ENCODE results near the gene MECR.
A peak's percentile ranks its signal among the peaks of the same experiment; 100 is the strongest.

MECR gene

GRCh38 chr1:29253180-29253579, 22.4 kb upstream of the MECR start:
- Histone ChIP-seq H3K4me3 (ENCODE audit: low read depth, low read length) (no peak overlapping the region), H3K9ac (ENCODE audit: low read depth, low read length) (no peak overlapping the region), H3K9me3 (ENCODE audit: control insufficient read depth, insufficient read depth, low read length) (no peaks in the 10 kb centered on the region), H3K4me1 (ENCODE audit: control insufficient read depth, insufficient read depth, low read length) (peaks cover 45% of the 10 kb centered on the region), H3K27ac (ENCODE audit: low read depth, low read length) (no peak overlapping the region), H3K36me3 (ENCODE audit: control insufficient read depth, insufficient read depth, low read length) (no peaks in the 10 kb centered on the region), H3K27me3 (ENCODE audit: control insufficient read depth, insufficient read depth, low read length) (peaks cover 2% of the 10 kb centered on the region; the same call in 1 of the 2 replicates)

GRCh38 chr1:29251164-29252124, 20.7 kb upstream of the MECR start:
- H3K4me1 ChIP-seq (ENCODE audit: control insufficient read depth, insufficient read depth, low read length), result peaks cover 31% of the 10 kb centered on the region
- H3K27ac ChIP-seq (ENCODE audit: low read depth, low read length), result no peak overlapping the region
- H3K27me3 ChIP-seq (ENCODE audit: control insufficient read depth, insufficient read depth, low read length), result no peaks in the 10 kb centered on the region
- no peak overlapping the region for H3K4me3 ChIP-seq (ENCODE audit: low read depth, low read length)
- H3K9ac ChIP-seq (ENCODE audit: low read depth, low read length), result no peak overlapping the region
- H3K36me3 ChIP-seq (ENCODE audit: control insufficient read depth, insufficient read depth, low read length), result no peaks in the 10 kb centered on the region
- no peaks in the 10 kb centered on the region for H3K9me3 ChIP-seq (ENCODE audit: control insufficient read depth, insufficient read depth, low read length)

- peak overlapping the region; percentile 17; the same call in 1 of the 2 replicates for H3K9ac ChIP-seq (ENCODE audit: low read depth, low read length)
- peaks cover 23% of the 10 kb centered on the region for H3K4me1 ChIP-seq (ENCODE audit: control insufficient read depth, insufficient read depth, low read length)
- H3K4me3 ChIP-seq (ENCODE audit: low read depth, low read length), result peak overlapping the region; percentile 36; the same call in 1 of the 2 replicates
- peak overlapping the region; percentile 92 for H3K27ac ChIP-seq (ENCODE audit: low read depth, low read length)
- H3K9me3 ChIP-seq (ENCODE audit: control insufficient read depth, insufficient read depth, low read length), result no peaks in the 10 kb centered on the region
- H3K36me3 ChIP-seq (ENCODE audit: control insufficient read depth, insufficient read depth, low read length), result no peaks in the 10 kb centered on the region
- H3K27me3 ChIP-seq (ENCODE audit: control insufficient read depth, insufficient read depth, low read length), result no peaks in the 10 kb centered on the region
These were observed 19.3 kb upstream of the MECR start for GRCh38 chr1:29249951-29250581.

GRCh38 chr1:29249170-29249691, 18.5 kb upstream of the MECR start:
- Histone ChIP-seq H3K36me3 (ENCODE audit: control insufficient read depth, insufficient read depth, low read length) (no peaks in the 10 kb centered on the region), H3K9ac (ENCODE audit: low read depth, low read length) (peak overlapping the region; percentile 17; the same call in 1 of the 2 replicates), H3K27me3 (ENCODE audit: control insufficient read depth, insufficient read depth, low read length) (no peaks in the 10 kb centered on the region), H3K27ac (ENCODE audit: low read depth, low read length) (peak overlapping the region; percentile 92), H3K9me3 (ENCODE audit: control insufficient read depth, insufficient read depth, low read length) (no peaks in the 10 kb centered on the region), H3K4me3 (ENCODE audit: low read depth, low read length) (peak overlapping the region; percentile 36), H3K4me1 (ENCODE audit: control insufficient read depth, insufficient read depth, low read length) (peaks cover 23% of the 10 kb centered on the region)

- no peak overlapping the region for H3K27ac ChIP-seq (ENCODE audit: low read depth, low read length)
- H3K9ac ChIP-seq (ENCODE audit: low read depth, low read length), result no peak overlapping the region
- H3K27me3 ChIP-seq (ENCODE audit: control insufficient read depth, insufficient read depth, low read length), result no peaks in the 10 kb centered on the region
- peaks cover 26% of the 10 kb centered on the region for H3K4me1 ChIP-seq (ENCODE audit: control insufficient read depth, insufficient read depth, low read length)
- H3K4me3 ChIP-seq (ENCODE audit: low read depth, low read length), result no peak overlapping the region
- no peaks in the 10 kb centered on the region for H3K36me3 ChIP-seq (ENCODE audit: control insufficient read depth, insufficient read depth, low read length)
- H3K9me3 ChIP-seq (ENCODE audit: control insufficient read depth, insufficient read depth, low read length), result no peaks in the 10 kb centered on the region
These were observed 17.7 kb upstream of the MECR start for GRCh38 chr1:29248409-29248808.

- Histone ChIP-seq H3K27me3 (ENCODE audit: control insufficient read depth, insufficient read depth, low read length) (no peaks in the 10 kb centered on the region), H3K9me3 (ENCODE audit: control insufficient read depth, insufficient read depth, low read length) (no peaks in the 10 kb centered on the region), H3K36me3 (ENCODE audit: control insufficient read depth, insufficient read depth, low read length) (no peaks in the 10 kb centered on the region), H3K27ac (ENCODE audit: low read depth, low read length) (no peak overlapping the region), H3K9ac (ENCODE audit: low read depth, low read length) (no peak overlapping the region), H3K4me1 (ENCODE audit: control insufficient read depth, insufficient read depth, low read length) (peaks cover 29% of the 10 kb centered on the region), H3K4me3 (ENCODE audit: low read depth, low read length) (no peak overlapping the region)
These were observed 17.0 kb upstream of the MECR start for GRCh38 chr1:29247571-29248273.

GRCh38 chr1:29247044-29247443, 16.3 kb upstream of the MECR start:
- no peaks in the 10 kb centered on the region for H3K9me3 ChIP-seq (ENCODE audit: control insufficient read depth, insufficient read depth, low read length)
- H3K27me3 ChIP-seq (ENCODE audit: control insufficient read depth, insufficient read depth, low read length), result no peaks in the 10 kb centered on the region
- no peak overlapping the region for H3K27ac ChIP-seq (ENCODE audit: low read depth, low read length)
- no peak overlapping the region for H3K9ac ChIP-seq (ENCODE audit: low read depth, low read length)
- H3K36me3 ChIP-seq (ENCODE audit: control insufficient read depth, insufficient read depth, low read length), result no peaks in the 10 kb centered on the region
- H3K4me1 ChIP-seq (ENCODE audit: control insufficient read depth, insufficient read depth, low read length), result peaks cover 29% of the 10 kb centered on the region
- no peak overlapping the region for H3K4me3 ChIP-seq (ENCODE audit: low read depth, low read length)

- Histone ChIP-seq H3K27ac (ENCODE audit: low read depth, low read length) (no peak overlapping the region), H3K9me3 (ENCODE audit: control insufficient read depth, insufficient read depth, low read length) (no peaks in the 10 kb centered on the region), H3K4me3 (ENCODE audit: low read depth, low read length) (no peak overlapping the region), H3K36me3 (ENCODE audit: control insufficient read depth, insufficient read depth, low read length) (no peaks in the 10 kb centered on the region), H3K4me1 (ENCODE audit: control insufficient read depth, insufficient read depth, low read length) (peaks cover 32% of the 10 kb centered on the region), H3K9ac (ENCODE audit: low read depth, low read length) (no peak overlapping the region), H3K27me3 (ENCODE audit: control insufficient read depth, insufficient read depth, low read length) (no peaks in the 10 kb centered on the region)
These were observed 15.1 kb upstream of the MECR start for GRCh38 chr1:29245876-29246275.

- Histone ChIP-seq H3K4me1 (ENCODE audit: control insufficient read depth, insufficient read depth, low read length) (peaks cover 29% of the 10 kb centered on the region), H3K4me3 (ENCODE audit: low read depth, low read length) (no peak overlapping the region), H3K9ac (ENCODE audit: low read depth, low read length) (no peak overlapping the region), H3K9me3 (ENCODE audit: control insufficient read depth, insufficient read depth, low read length) (no peaks in the 10 kb centered on the region), H3K27ac (ENCODE audit: low read depth, low read length) (no peak overlapping the region), H3K36me3 (ENCODE audit: control insufficient read depth, insufficient read depth, low read length) (no peaks in the 10 kb centered on the region), H3K27me3 (ENCODE audit: control insufficient read depth, insufficient read depth, low read length) (no peaks in the 10 kb centered on the region)
These were observed 14.5 kb upstream of the MECR start for GRCh38 chr1:29245261-29245660.

GRCh38 chr1:29243871-29244200, 13.1 kb upstream of the MECR start:
- Histone ChIP-seq H3K9ac (ENCODE audit: low read depth, low read length) (no peak overlapping the region), H3K4me1 (ENCODE audit: control insufficient read depth, insufficient read depth, low read length) (peaks cover 30% of the 10 kb centered on the region), H3K27ac (ENCODE audit: low read depth, low read length) (no peak overlapping the region), H3K4me3 (ENCODE audit: low read depth, low read length) (no peak overlapping the region), H3K27me3 (ENCODE audit: control insufficient read depth, insufficient read depth, low read length) (peaks cover 11% of the 10 kb centered on the region), H3K9me3 (ENCODE audit: control insufficient read depth, insufficient read depth, low read length) (no peaks in the 10 kb centered on the region), H3K36me3 (ENCODE audit: control insufficient read depth, insufficient read depth, low read length) (no peaks in the 10 kb centered on the region)

All from HUES48 (cell line).